ENCODE results near the gene IL12RB2. TPM values are rescaled to one million over a fixed set of nuclear protein-coding genes. Genes with fewer than 3 reads are reported as not detected.
A peak's percentile ranks its signal among the peaks of the same experiment; 100 is the strongest.

Gene IL12RB2
- total and polyA plus RNA-seq, 2 donors from 2014 or later, result 0.26 to 1.5 TPM

- Histone ChIP-seq H3K9me3 (ENCODE audit: control insufficient read depth in 2 of 3, insufficient read depth in 1 of 3, low read length in 3 of 3) (peaks cover 0 to 7% (median 0%) of the 10 kb centered on the region in 3 donors), H3K9ac (ENCODE audit: low read length in 3 of 3) (no peak overlapping the region), H3K4me1 (ENCODE audit: control insufficient read depth in 2 of 3, insufficient read depth in 2 of 3, low read depth in 1 of 3, low read length in 3 of 3) (no peaks in the 10 kb centered on the region), H3K27me3 (ENCODE audit: control insufficient read depth, insufficient read depth, low read length) (no peaks in the 10 kb centered on the region), H3K4me3 (ENCODE audit: low read length in 3 of 3) (no peak overlapping the region), H3K27ac (ENCODE audit: low read depth in 2 of 2, low read length in 2 of 2) (no peak overlapping the region), H3K36me3 (ENCODE audit: control insufficient read depth in 2 of 3, insufficient read depth in 3 of 3, low read length in 3 of 3) (no peaks in the 10 kb centered on the region)
- no peak for DNase-seq
- intact Hi-C loops (cut with DNase I), result no loop called here
- FAIRE-seq, result no peak
- no peak for TF ChIP-seq CTCF (IDR thresholded peaks at IDR 0.05; ENCODE audit: borderline replicate concordance, extremely low read depth, insufficient read depth)
Observed at GRCh38 chr1:67383999-67384638, 76.4 kb downstream of the IL12RB2 start.

DNA sequence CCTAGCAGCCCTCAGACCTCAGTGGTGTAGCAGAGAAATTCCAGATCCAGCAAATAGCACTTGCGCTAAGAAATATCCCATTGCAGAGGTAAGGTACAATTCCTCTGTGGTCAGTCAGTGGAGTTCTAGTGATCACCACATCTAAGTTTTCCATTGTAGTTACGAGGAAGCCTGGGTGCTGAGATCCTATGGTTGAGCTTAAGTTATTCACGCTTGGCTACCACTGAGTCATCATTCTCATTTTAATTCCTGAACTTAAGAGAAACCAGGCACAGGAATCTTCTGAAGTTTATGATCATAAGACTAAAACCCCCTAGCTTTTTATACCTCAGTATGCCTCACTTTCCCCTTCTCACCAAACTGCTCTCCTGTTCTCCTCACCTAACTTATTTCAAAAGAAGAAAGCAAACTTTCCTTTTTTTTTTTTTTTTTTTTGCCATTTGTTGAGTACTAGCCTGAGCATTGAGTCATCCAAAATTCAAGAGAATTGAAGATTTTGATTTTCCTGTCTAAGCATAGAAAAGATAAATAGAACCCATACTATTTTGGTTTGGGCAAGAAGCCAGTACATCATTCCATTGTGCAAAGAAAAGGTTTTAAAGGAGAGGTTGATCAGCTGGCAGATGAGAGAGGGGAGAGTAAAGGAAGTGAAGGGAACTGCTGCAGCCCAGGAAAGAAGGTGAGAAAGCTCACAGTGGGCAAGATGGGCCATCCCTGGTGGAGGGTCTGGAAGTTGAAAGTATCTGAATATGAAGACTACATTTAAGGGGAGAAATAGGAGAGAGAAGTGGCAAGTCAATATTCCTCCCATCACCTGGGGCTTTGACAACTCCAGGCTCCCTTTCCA lies 82.6 kb downstream of the IL12RB2 start:
- no peak overlapping the region for H3K27ac ChIP-seq (ENCODE audit: low read depth in 2 of 2, low read length in 2 of 2)
- H3K9ac ChIP-seq (ENCODE audit: low read length in 3 of 3), result no peak overlapping the region
- no peak overlapping the region for H3K4me3 ChIP-seq (ENCODE audit: low read length in 3 of 3)
- no peaks in the 10 kb centered on the region for H3K9me3 ChIP-seq (ENCODE audit: control insufficient read depth in 2 of 3, insufficient read depth in 1 of 3, low read length in 3 of 3)
- no peak for TF ChIP-seq CTCF (IDR thresholded peaks at IDR 0.05; ENCODE audit: borderline replicate concordance, extremely low read depth, insufficient read depth)
- intact Hi-C loops (cut with DNase I), result no loop called here
- no peaks in the 10 kb centered on the region for H3K36me3 ChIP-seq (ENCODE audit: control insufficient read depth in 2 of 3, insufficient read depth in 3 of 3, low read length in 3 of 3)
- FAIRE-seq (no peak), DNase-seq (no peak)
- H3K4me1 ChIP-seq (ENCODE audit: control insufficient read depth in 2 of 3, insufficient read depth in 2 of 3, low read depth in 1 of 3, low read length in 3 of 3), result no peaks in the 10 kb centered on the region
- H3K27me3 ChIP-seq (ENCODE audit: control insufficient read depth, insufficient read depth, low read length), result no peaks in the 10 kb centered on the region

DNA sequence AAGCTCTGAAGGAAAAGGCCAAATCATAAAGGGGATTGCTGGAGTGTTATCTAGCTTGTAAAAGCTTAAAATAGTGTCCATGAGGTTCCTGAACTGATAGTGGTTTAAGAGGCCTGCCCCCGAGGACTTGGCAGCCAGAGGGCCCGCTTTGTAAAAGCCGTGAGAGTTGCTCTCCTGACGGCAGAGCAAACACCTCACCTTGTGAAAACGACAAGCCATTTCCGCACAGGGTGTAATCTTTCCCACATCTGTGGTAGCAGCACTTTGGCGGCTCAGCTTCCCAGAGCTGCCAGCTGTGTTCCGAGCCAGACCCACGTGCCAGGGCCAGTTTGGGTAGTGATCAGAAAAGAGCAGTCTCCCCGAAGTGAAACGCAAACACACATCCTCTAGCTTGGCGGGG lies 85.6 kb downstream of the IL12RB2 start:
- H3K27ac ChIP-seq (ENCODE audit: low read depth in 2 of 2, low read length in 2 of 2), result no peak overlapping the region
- peak in 3 of 5 donors; percentile 30 to 44 (median 41) for DNase-seq
- H3K9me3 ChIP-seq (ENCODE audit: control insufficient read depth in 2 of 3, insufficient read depth in 1 of 3, low read length in 3 of 3), result no peaks in the 10 kb centered on the region

More for the DNA sequence above, 85.6 kb downstream of the IL12RB2 start:
- no peaks in the 10 kb centered on the region for H3K4me1 ChIP-seq (ENCODE audit: control insufficient read depth in 2 of 3, insufficient read depth in 2 of 3, low read depth in 1 of 3, low read length in 3 of 3)
- no peak overlapping the region for H3K4me3 ChIP-seq (ENCODE audit: low read length in 3 of 3)
- no peak for FAIRE-seq
- TF ChIP-seq CTCF (IDR thresholded peaks at IDR 0.05; ENCODE audit: borderline replicate concordance, extremely low read depth, insufficient read depth), result no peak
- no peak overlapping the region for H3K9ac ChIP-seq (ENCODE audit: low read length in 3 of 3)
- intact Hi-C loops (cut with DNase I), result no loop called here
- no peaks in the 10 kb centered on the region for H3K36me3 ChIP-seq (ENCODE audit: control insufficient read depth in 2 of 3, insufficient read depth in 3 of 3, low read length in 3 of 3)
- no peaks in the 10 kb centered on the region for H3K27me3 ChIP-seq (ENCODE audit: control insufficient read depth, insufficient read depth, low read length)

Measured in kidney (tissue), 14 donors.